CD4-positive, alpha-beta T cell treated with Interleukin-15 for 1 hour (primary cell): ENCODE measurements around the gene PSMD8.
A peak's percentile ranks its signal among the peaks of the same experiment; 100 is the strongest.
"Not testable (repeated sequence)": the region's sequence is repeated elsewhere in the genome, so short reads cannot be mapped to it uniquely, and the experiment has no call there.

Experiments used
- DNase-seq: peaks from one replicate; pipeline ENCODE4 v3.0.0-alpha.2; 2020

Gene PSMD8

DNA sequence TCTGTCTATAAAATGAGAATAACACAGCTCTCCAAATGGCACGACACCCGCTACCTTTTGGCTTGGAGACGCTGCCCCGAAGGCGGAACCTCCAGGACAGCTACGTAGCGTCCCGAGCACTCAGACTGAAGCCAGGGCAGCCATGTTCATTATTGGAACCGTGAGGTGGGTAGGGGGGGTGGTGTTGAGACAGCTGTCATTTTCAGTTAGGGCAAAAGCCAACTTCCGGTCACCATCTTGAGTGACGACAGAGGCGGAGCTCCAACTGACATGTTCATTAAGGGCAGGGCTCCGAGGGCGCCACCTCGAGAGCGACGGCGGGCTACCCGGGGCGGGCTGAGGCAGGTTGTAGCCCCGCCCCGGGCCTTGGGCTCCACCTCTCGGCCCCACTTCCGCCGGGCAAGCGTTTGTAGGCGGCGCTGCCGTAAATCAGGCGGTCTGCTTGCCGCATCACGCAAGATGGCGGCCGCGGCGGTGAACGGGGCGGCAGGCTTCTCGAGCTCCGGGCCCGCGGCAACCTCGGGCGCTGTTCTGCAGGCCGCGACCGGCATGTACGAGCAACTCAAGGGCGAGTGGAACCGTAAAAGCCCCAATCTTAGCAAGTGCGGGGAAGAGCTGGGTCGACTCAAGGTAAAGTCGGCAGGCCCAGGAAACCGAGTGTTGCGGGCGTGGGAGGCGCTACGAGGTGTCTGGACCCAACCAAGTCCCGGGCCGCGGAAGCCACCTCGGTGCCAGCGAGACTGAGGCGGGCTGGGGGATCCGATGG lies at the start of gene PSMD8:
TSS of gene PSMD8 (plus strand) at position 240 of the 766 bp plus-strand sequence. CDS start at position 271, 31 bp downstream.
- peak; percentile 100 for DNase-seq

- no peak for DNase-seq
Measured at GRCh38 chr19:38326591-38326990, 47.8 kb upstream of the PSMD8 start.

GRCh38 chr19:38329651-38330050 lies 44.7 kb upstream of the PSMD8 start:
- DNase-seq = no peak

DNA sequence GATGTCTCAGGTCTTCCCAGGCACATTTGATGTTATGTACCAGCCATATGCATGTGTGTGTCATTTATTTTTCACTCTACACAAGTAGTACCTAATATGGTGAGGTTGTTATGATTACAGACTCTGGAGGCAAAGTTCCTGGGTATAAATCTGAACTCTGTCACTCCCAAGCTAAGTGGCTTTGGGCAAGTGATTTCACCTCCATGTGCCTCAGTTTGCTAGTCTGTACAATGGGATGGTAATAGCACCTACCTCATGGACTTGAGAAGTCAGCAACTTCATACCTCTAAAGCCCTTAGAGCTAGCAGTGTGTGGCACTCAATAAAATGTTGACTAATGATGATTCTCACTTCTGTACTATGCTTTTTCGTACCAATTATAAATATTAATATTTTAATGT lies 42.6 kb upstream of the PSMD8 start:
- DNase-seq = no peak

GRCh38 chr19:38333245-38333644 lies 41.1 kb upstream of the PSMD8 start:
- DNase-seq = no peak

GRCh38 chr19:38335949-38336637 lies 38.3 kb upstream of the PSMD8 start:
- DNase-seq = peak; percentile 95

DNA sequence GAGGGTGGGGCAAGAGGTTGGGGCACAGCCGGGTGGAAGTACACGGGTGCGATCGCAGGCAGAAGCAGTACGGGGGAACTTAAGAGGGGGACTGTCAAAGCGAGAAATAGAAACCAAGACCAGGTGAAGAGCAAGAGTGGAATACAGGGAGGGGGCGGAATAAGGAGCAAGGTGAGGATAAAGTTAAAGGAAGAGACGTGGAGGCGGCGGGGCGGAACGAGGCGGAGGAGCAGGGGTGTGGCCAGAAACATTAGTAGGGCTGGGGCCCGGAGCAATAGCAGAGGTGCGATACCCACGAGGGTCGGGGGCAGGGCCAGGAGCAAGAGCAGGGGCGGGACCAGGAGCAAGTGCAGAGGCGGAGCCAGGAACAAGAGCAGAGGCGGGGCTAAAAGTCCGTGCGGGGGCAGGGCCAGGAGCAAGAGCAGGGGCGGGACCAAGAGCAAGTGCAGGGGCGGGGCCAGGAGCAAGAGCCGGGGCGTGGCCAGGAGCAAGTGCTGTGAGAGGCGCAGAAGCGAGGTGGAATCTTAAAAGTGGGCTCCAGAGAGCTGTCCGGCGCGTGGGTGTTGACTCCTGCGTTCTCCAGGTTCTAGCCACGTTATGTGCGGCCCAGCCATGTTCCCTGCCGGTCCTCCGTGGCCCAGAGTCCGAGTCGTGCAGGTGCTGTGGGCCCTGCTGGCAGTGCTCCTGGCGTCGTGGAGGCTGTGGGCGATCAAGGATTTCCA lies 37.6 kb upstream of the PSMD8 start:
- DNase-seq = peak; percentile 95

- DNase-seq = no peak
Measured at GRCh38 chr19:38337360-38337653, 37.1 kb upstream of the PSMD8 start.

GRCh38 chr19:38339011-38339410 lies 35.4 kb upstream of the PSMD8 start:
- DNase-seq = not testable (repeated sequence)

DNA sequence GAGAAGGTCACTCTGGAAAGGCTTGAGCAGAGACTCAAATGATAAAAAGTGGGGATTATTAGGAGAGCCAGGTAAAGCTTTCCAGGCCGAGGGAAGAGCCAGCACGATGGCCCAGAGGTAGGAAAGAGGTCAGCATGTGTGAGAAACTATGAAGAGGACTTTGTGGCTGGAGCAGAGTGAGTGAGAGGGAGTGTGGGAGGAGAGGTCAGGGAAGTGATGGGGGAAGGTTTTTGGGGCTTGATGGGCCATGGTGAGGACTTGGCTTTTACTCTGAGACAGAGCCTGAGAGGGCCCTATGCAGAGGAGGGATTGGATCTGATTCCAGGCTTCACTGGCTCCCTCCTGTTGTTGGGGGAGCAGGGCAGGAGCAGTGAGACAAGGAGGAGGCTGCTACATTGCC lies 33.4 kb upstream of the PSMD8 start:
- no peak for DNase-seq

- DNase-seq = no peak
Measured at GRCh38 chr19:38346837-38347236, 27.5 kb upstream of the PSMD8 start.

DNA sequence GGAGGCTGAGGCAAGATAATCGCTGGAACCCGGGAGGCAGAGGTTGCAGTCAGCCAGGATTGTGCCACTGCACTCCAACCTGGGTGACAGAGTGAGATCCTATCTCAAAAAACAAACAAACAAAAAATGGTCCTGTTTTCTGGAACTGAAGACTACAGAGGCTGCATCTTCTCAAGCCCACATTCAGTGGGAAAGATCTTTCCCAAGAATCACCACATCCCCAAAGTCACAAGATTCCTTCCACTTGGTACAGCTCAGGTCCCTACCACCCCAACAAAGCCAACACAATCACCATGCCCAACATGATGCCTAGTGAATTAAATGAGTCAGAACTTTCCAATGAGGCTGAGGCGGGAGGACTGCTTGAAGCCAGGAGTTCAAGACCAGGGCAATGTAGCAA lies 23.5 kb upstream of the PSMD8 start:
- no peak for DNase-seq

DNA sequence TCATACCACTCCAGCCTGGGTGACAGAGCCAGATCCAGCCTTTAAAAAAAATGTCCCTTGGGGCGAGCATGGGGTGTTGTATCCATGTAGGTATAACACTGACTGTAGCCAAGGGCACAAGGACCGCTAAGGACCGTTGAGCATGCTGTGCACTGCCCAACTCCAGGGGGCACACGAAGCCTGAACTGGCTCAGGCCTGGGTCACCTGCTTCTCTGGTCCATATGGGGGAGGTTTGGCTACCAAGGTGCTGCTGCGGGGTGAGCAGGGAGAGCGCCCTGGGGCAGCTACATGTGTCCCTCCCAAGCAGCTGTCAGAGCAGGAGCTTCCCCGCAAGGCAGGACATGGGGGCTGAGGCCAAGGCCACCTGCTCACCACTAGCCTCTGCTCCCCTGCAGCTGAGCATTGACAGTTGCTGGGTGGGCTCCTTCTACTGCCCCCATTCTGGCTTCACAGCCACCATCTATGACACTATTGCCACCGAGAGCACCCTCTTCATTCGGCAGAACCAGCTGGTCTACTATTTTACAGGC lies 22.4 kb upstream of the PSMD8 start:
- DNase-seq = no peak

DNA sequence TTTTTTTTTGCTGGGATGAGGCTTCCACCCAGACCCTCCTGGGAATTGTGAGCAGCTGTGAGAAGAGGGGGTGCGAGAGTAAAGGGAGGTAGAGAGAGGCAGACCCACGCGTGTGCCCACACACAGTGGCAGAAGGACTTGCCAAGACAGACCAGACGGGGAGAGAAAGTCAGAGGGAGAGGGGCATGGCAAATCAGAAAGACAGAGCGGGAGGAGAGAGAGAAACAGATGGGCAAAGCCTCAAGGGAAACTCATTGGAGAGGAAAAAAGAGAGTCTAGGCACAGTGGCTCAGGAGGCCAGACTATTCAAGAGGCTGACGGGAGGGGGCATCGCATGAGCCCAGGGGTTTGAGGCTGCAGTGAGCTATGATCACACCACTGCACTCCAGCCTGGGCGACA lies 21.8 kb upstream of the PSMD8 start:
- DNase-seq = no peak

GRCh38 chr19:38355728-38356725 lies 18.3 kb upstream of the PSMD8 start:
- no peak for DNase-seq

DNA sequence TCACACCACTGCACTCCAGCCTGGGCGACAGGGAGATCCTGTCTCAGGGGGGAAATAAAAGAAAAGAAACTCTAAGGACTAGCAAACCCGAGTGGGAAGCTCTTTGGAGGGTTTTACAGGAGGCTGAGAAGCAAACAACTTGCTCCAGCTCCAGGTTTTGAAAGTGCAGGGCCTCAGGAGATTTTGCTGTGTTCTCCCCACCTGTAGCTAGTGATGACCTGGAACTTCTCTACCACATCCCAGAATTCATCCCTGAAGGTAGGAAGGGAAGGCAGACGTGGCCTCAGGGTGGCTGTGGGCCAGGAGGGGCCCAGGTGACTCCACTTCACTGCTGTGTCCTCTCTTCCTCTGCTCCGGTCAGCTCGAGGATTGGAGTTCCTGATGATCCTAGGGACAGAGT lies 16.3 kb upstream of the PSMD8 start:
- no peak for DNase-seq

GRCh38 chr19:38359242-38360021 lies 14.9 kb upstream of the PSMD8 start:
- no peak for DNase-seq

DNA sequence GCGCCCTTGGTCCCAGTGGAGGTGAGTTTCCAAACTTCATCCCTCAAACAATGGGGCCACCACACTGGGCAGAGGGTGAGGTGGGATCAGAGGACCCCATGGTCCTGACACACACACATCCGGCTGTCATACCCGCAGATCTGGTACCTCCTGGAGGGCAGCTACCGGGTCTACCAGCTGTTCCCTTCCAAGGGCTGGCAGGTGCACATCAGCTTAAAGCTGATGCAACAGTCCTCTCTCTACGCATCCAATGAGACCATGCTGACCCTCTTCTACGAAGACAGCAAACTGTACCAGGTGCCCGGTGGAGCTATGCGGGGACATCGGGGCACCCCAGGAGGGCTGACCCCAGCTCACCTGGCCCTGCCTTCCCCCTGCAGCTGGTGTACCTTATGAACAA lies 14.0 kb upstream of the PSMD8 start:
- no peak for DNase-seq

- DNase-seq = no peak
Measured at GRCh38 chr19:38360839-38361631, 13.3 kb upstream of the PSMD8 start.

DNA sequence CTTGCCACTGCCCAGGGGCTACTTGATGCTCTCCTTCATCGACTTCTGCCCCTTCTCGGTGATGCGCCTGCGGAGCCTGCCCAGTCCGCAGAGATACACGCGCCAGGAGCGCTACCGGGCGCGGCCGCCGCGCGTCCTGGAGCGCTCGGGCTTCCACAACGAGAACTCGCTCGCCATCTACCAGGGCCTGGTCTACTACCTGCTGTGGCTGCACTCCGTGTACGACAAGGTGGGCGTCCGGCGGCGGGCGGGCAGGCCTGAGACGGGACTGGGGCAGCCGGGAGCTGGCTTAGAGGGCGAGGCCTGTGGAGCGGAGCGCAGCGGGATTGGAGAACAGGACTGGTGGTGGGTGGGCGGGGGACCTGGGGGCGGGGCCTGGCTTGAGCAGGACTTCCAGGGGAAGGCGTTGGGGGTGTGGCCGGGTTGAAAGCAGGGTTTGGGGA lies 12.7 kb upstream of the PSMD8 start:
- DNase-seq = peak; percentile 65
